HCT116 (cell line): ENCODE measurements around the gene LHX3. TPM values are rescaled to one million over a fixed set of nuclear protein-coding genes. Genes with fewer than 3 reads are reported as not detected.

Experiments used
- ATAC-seq: fragments of 200-7000 bp; cut with Tn5 transposase; 2 replicates; pipeline ENCODE4 v1.9.1; 2020; ENCODE audit warnings: mild to moderate bottlenecking, moderate library complexity
- BruUV-seq: library from RNA; stranded (reverse); fragments of 400-500 nt; replicated peaks from 2 replicates; lab custom pipeline; 2021; lab: Mats Ljungman, UMichigan
- CTCF ChIA-PET: fragments of 300-600 bp; sonication (Branson Sonifier 250); formaldehyde crosslinking; loops from one replicate; lab custom pipeline; 2021; ENCODE audit warnings: antibody characterized with exemption; lab: Charles Lee
- POLR2A ChIA-PET: fragments of 300-600, 350-600 bp; sonication (Branson Sonifier 250); formaldehyde crosslinking; loops from one replicate; lab custom pipeline; 2021; ENCODE audit warnings: antibody characterized with exemption; lab: Charles Lee
- RAD21 ChIA-PET, 2 experiments: fragments of 300-600 bp; sonication (Branson Sonifier 250); formaldehyde crosslinking; loops; one replicate each; lab custom pipeline; 2023; ENCODE audit warnings: low total read pairs in 2 of 2; ENCODE audit not compliant: uncharacterized antibody in 2 of 2, unreplicated experiment in 2 of 2, low non-redundant PET in 1 of 2; lab: Charles Lee
- DNase-seq: peaks from one replicate; pipeline ENCODE4 v3.0.0-alpha.2; 2010; ENCODE audit warnings: low read depth, low spot score
- H2AFZ ChIP-seq: fragments of 200-600 bp; shearing (Covaris generic), sonication (generic); 2 replicates; pipeline ENCODE4 v1.6.1; 2017; ENCODE audit warnings: low read depth, mixed run types, mixed read lengths, antibody characterized with exemption, low read length; ENCODE audit not compliant: poor library complexity, severe bottlenecking
- H3K27ac ChIP-seq: 2 replicates; pipeline ENCODE4 v1.5.1; 2012; ENCODE audit warnings: low read depth, low read length
- H3K27me3 ChIP-seq: fragments of 200-600 bp; sonication (generic); 2 replicates; pipeline ENCODE4 v1.6.1; 2016; ENCODE audit warnings: mixed run types, low read length, mixed read lengths; ENCODE audit not compliant: insufficient read depth
- H3K36me3 ChIP-seq, 2 experiments: fragments of 200-500 bp in 1 of 2; fragments of 200-600 bp in 1 of 2; sonication (Bioruptor generic) in 1 of 2; sonication (generic) in 1 of 2; 2 replicates each; pipeline versions ENCODE4 v1.5.1 to v1.6.1; 2014 to 2016; ENCODE audit warnings: low read length in 2 of 2, inconsistent platforms in 1 of 2, mixed read lengths in 1 of 2, mixed run types in 1 of 2; ENCODE audit not compliant: insufficient read depth in 2 of 2, control insufficient read depth in 1 of 2
- H3K4me1 ChIP-seq, 2 experiments: fragments of 200-600 bp in 1 of 2; sonication (generic) in 1 of 2; 2 replicates each; pipeline versions ENCODE4 v1.5.1 to v1.6.1; 2012 to 2017; ENCODE audit warnings: low read length in 2 of 2, inconsistent platforms in 1 of 2, mild to moderate bottlenecking in 1 of 2, mixed read lengths in 1 of 2, mixed run types in 1 of 2, moderate library complexity in 1 of 2; ENCODE audit not compliant: insufficient read depth in 2 of 2, control insufficient read depth in 1 of 2
- H3K4me2 ChIP-seq: fragments of 200-600 bp; sonication (generic); 2 replicates; pipeline ENCODE4 v1.6.1; 2017; ENCODE audit warnings: mixed run types, low read length, mixed read lengths
- H3K4me3 ChIP-seq, 2 experiments: fragments of 200-600 bp in 1 of 2; sonication (generic) in 1 of 2; replicated peaks in 1 of 2; 2 replicates each; pipeline ENCODE4 v1.5.1; 2011 to 2016; ENCODE audit warnings: low read length in 2 of 2, control low read depth in 1 of 2, low read depth in 1 of 2, mild to moderate bottlenecking in 1 of 2, mixed read lengths in 1 of 2, mixed run types in 1 of 2
- H3K79me2 ChIP-seq: fragments of 200-600 bp; sonication (generic); 2 replicates; pipeline ENCODE4 v1.6.1; 2017; ENCODE audit warnings: mild to moderate bottlenecking, mixed run types, low read length, moderate library complexity, mixed read lengths; ENCODE audit not compliant: insufficient read depth
- H3K9ac ChIP-seq: fragments of 200-600 bp; sonication (generic); 2 replicates; pipeline ENCODE4 v1.6.1; 2016; ENCODE audit warnings: low read length, mixed read lengths
- H3K9me2 ChIP-seq: fragments of 200-600 bp; sonication (generic), shearing (Covaris generic); 2 replicates; pipeline ENCODE4 v1.6.1; 2017; ENCODE audit warnings: mixed run types, mild to moderate bottlenecking, moderate library complexity; ENCODE audit not compliant: insufficient read depth
- H3K9me3 ChIP-seq, 2 experiments: fragments of 200-500 bp in 1 of 2; fragments of 200-600 bp in 1 of 2; sonication (Bioruptor generic) in 1 of 2; sonication (generic) in 1 of 2; 2 replicates each; pipeline ENCODE4 v1.6.1; 2014 to 2017; ENCODE audit warnings: low read length in 2 of 2, mixed read lengths in 2 of 2, inconsistent platforms in 1 of 2, low read depth in 1 of 2, mild to moderate bottlenecking in 1 of 2, mixed run types in 1 of 2, moderate library complexity in 1 of 2; ENCODE audit not compliant: control insufficient read depth in 1 of 2, insufficient read depth in 1 of 2
- H4K20me1 ChIP-seq: fragments of 200-600 bp; sonication (generic), shearing (Covaris generic); 2 replicates; pipeline ENCODE4 v1.6.1; 2017; ENCODE audit warnings: mixed run types, mild to moderate bottlenecking, moderate library complexity; ENCODE audit not compliant: insufficient read depth
- CBX3 ChIP-seq: IDR thresholded peaks from 2 replicates; pipeline ENCODE4 v1.6.1; 2012; ENCODE audit warnings: low read depth
- EZH2phosphoT487 ChIP-seq: fragments of 200-600 bp; IDR thresholded peaks from 2 replicates; pipeline ENCODE4 v1.6.1; 2018; ENCODE audit warnings: antibody characterized with exemption, borderline replicate concordance
- JUND ChIP-seq: IDR thresholded peaks from 2 replicates; pipeline ENCODE4 v1.6.1; 2012
- POLR2A ChIP-seq: IDR thresholded peaks from 2 replicates; pipeline ENCODE4 v1.7.0; 2011; ENCODE audit warnings: borderline replicate concordance; ENCODE audit not compliant: insufficient read depth, insufficient read length; ENCODE audit errors: extremely low read depth
- SIN3A ChIP-seq: IDR thresholded peaks from 2 replicates; pipeline ENCODE4 v1.6.1; 2012; ENCODE audit warnings: low read depth
- SP1 ChIP-seq: IDR thresholded peaks from 2 replicates; pipeline ENCODE4 v1.6.1; 2012; ENCODE audit warnings: low read depth
- TCF7L2 ChIP-seq: IDR thresholded peaks from 2 replicates; pipeline ENCODE4 v1.7.0; 2011; ENCODE audit warnings: borderline replicate concordance, inconsistent platforms; ENCODE audit not compliant: insufficient read depth, insufficient read length; ENCODE audit errors: extremely low read depth
- ZNF274 ChIP-seq: fragments of 200-500 bp; sonication (Bioruptor generic); IDR thresholded peaks from 2 replicates; pipeline ENCODE4 v1.6.1; 2014; ENCODE audit warnings: mild to moderate bottlenecking, low read depth, low read length, inconsistent platforms
- intact Hi-C: fragments of 100-400 bp; cut with micrococcal nuclease; formaldehyde crosslinking; loops from 2 replicates; pipeline ENCODE4 v1.10.0; 2022
- total RNA-seq: library from RNA; stranded (reverse); gene quantifications from one replicate; pipeline ENCODE4 v1.2.1, GENCODE V29; 2021; ENCODE audit not compliant: unreplicated experiment
- TF ChIP-seq, protein P1 (sequence below): IDR thresholded peaks from 2 replicates; pipeline ENCODE4 v1.6.1; 2012; ENCODE audit warnings: low read depth
- TF ChIP-seq, protein P2 (sequence below): IDR thresholded peaks from 2 replicates; pipeline ENCODE4 v1.6.1; 2012
- TF ChIP-seq, protein P3 (sequence below), 3 experiments: fragments of 200-600 bp in 1 of 3; sonication (generic) in 1 of 3; IDR thresholded peaks in 2 of 3; conservative IDR thresholded peaks in 1 of 3; 2 replicates each; pipeline ENCODE4 v1.5.1; 2012 to 2017; ENCODE audit warnings: low read depth in 2 of 3, low read length in 2 of 3, antibody characterized with exemption in 1 of 3, borderline replicate concordance in 1 of 3, control low read depth in 1 of 3, mild to moderate bottlenecking in 1 of 3, mixed read lengths in 1 of 3, mixed run types in 1 of 3, moderate library complexity in 1 of 3; ENCODE audit not compliant: insufficient read depth in 1 of 3

Gene LHX3
- total RNA-seq, 1 experiment from 2014 or later, result not detected

DNA sequence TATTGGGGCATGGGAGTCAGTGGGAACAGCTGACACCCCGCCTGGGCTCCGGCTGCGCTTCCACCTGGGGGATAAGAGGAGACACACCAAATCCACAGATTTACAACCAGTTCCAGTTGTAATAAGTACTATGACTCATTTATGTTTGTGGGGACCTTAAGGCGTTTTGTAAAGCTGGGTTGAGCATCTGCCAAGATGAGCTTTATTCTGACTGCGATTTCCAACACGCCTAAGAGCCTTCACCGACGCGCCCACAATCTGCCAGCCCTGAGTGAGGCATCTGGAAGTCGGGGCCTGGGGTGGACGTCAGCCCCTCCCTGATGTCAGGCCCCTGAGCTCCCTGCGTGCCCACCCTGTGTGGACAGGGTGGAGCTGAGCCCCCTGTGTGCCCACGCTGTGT is 14.3 kb upstream of the LHX3 start (continued):
- TF ChIP-seq, protein P1, sequence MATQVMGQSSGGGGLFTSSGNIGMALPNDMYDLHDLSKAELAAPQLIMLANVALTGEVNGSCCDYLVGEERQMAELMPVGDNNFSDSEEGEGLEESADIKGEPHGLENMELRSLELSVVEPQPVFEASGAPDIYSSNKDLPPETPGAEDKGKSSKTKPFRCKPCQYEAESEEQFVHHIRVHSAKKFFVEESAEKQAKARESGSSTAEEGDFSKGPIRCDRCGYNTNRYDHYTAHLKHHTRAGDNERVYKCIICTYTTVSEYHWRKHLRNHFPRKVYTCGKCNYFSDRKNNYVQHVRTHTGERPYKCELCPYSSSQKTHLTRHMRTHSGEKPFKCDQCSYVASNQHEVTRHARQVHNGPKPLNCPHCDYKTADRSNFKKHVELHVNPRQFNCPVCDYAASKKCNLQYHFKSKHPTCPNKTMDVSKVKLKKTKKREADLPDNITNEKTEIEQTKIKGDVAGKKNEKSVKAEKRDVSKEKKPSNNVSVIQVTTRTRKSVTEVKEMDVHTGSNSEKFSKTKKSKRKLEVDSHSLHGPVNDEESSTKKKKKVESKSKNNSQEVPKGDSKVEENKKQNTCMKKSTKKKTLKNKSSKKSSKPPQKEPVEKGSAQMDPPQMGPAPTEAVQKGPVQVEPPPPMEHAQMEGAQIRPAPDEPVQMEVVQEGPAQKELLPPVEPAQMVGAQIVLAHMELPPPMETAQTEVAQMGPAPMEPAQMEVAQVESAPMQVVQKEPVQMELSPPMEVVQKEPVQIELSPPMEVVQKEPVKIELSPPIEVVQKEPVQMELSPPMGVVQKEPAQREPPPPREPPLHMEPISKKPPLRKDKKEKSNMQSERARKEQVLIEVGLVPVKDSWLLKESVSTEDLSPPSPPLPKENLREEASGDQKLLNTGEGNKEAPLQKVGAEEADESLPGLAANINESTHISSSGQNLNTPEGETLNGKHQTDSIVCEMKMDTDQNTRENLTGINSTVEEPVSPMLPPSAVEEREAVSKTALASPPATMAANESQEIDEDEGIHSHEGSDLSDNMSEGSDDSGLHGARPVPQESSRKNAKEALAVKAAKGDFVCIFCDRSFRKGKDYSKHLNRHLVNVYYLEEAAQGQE, result no peak
- TF ChIP-seq ZNF274 (no peak), TCF7L2 (no peak), EZH2phosphoT487 (no peak), CBX3 (no peak)

DNA sequence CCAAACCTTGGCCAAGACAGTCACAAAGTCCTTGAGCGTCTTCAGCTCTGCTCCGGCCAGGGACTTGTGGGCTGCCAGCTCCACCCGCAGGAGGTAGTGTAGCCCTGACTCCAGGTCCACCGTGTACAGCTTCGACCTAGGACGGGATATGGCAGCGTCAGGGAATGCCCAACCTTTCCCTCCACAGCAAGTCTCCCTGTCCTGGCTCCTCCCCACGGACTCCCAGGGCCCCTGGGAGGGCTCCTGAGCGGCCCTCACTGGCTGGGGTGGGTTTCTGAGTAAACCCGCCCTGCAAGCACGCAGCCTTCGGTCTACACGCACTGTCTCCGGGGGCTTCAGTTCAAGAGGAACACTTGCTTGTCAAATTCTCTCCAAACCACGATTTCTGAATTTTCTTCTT is 13.7 kb upstream of the LHX3 start:
- Histone ChIP-seq H3K9ac (no peak overlapping the region), H3K36me3 (peaks cover 10 to 43% of the 10 kb centered on the region in 2 experiments; a peak in 3 of 4 replicates), H3K4me3 (no peak overlapping the region), H2AFZ (no peak overlapping the region), H4K20me1 (no peaks in the 10 kb centered on the region), H3K9me3 (no peaks in the 10 kb centered on the region), H3K79me2 (peaks cover 40% of the 10 kb centered on the region), H3K4me1 (peaks cover 11 to 19% of the 10 kb centered on the region in 2 experiments; a peak in 3 of 4 replicates), H3K27ac (no peak overlapping the region), H3K4me2 (no peak overlapping the region), H3K9me2 (no peaks in the 10 kb centered on the region)
- ATAC-seq (no peak), DNase-seq (no peak)
- ChIA-PET POLR2A (no interaction called here), RAD21 (no interaction called here)
- intact Hi-C loops, result no loop called here
- no TSS peak for BruUV-seq
- TF ChIP-seq ZNF274 (no peak), SP1 (no peak), POLR2A (no peak), SIN3A (no peak), TCF7L2 (no peak), JUND (no peak)
- TF ChIP-seq, protein P2, sequence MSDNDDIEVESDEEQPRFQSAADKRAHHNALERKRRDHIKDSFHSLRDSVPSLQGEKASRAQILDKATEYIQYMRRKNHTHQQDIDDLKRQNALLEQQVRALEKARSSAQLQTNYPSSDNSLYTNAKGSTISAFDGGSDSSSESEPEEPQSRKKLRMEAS, result no peak
- TF ChIP-seq, protein P3, sequence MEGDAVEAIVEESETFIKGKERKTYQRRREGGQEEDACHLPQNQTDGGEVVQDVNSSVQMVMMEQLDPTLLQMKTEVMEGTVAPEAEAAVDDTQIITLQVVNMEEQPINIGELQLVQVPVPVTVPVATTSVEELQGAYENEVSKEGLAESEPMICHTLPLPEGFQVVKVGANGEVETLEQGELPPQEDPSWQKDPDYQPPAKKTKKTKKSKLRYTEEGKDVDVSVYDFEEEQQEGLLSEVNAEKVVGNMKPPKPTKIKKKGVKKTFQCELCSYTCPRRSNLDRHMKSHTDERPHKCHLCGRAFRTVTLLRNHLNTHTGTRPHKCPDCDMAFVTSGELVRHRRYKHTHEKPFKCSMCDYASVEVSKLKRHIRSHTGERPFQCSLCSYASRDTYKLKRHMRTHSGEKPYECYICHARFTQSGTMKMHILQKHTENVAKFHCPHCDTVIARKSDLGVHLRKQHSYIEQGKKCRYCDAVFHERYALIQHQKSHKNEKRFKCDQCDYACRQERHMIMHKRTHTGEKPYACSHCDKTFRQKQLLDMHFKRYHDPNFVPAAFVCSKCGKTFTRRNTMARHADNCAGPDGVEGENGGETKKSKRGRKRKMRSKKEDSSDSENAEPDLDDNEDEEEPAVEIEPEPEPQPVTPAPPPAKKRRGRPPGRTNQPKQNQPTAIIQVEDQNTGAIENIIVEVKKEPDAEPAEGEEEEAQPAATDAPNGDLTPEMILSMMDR (IDR thresholded peaks at IDR 0.05 in 2 of 3, conservative IDR thresholded peaks at IDR 0.05 in 1 of 3; ENCODE audit: borderline replicate concordance in 1 of 3, insufficient read depth in 1 of 3, low read depth in 2 of 3, low read length in 2 of 3), result no peak
- TF ChIP-seq, all 23 proteins: peak for 0
- CTCF ChIA-PET, result no interaction called here
- no peaks in the 10 kb centered on the region for H3K27me3 ChIP-seq
